Endothelial cell (in vitro differentiated cells): ENCODE measurements around the gene UBA1. TPM values are rescaled to one million over a fixed set of nuclear protein-coding genes. Genes with fewer than 3 reads are reported as not detected.

ENCODE experiments used
- DNase-seq: peaks from one replicate; pipeline ENCODE4 v3.0.0; 2021; ENCODE audit warnings: low spot score
- H3K27ac Mint-ChIP-seq: one replicate; pipeline ENCODE4 v1.8.0; 2021; ENCODE audit warnings: mixed read lengths, inconsistent platforms; ENCODE audit not compliant: unreplicated experiment
- H3K27me3 Mint-ChIP-seq: one replicate; pipeline ENCODE4 v1.8.0; 2021; ENCODE audit warnings: mild to moderate bottlenecking, moderate library complexity, mixed read lengths, inconsistent platforms; ENCODE audit not compliant: unreplicated experiment
- H3K36me3 Mint-ChIP-seq: one replicate; pipeline ENCODE4 v1.8.0; 2021; ENCODE audit warnings: mild to moderate bottlenecking, low read depth, mixed read lengths, inconsistent platforms; ENCODE audit not compliant: unreplicated experiment
- H3K4me1 Mint-ChIP-seq: one replicate; pipeline ENCODE4 v1.8.0; 2021; ENCODE audit warnings: mild to moderate bottlenecking, mixed read lengths, inconsistent platforms; ENCODE audit not compliant: unreplicated experiment
- H3K4me3 Mint-ChIP-seq: one replicate; pipeline ENCODE4 v1.8.0; 2021; ENCODE audit warnings: mild to moderate bottlenecking, mixed read lengths, inconsistent platforms; ENCODE audit not compliant: unreplicated experiment
- H3K9me3 Mint-ChIP-seq: one replicate; pipeline ENCODE4 v1.8.0; 2021; ENCODE audit warnings: mixed read lengths, inconsistent platforms; ENCODE audit not compliant: unreplicated experiment
- total RNA-seq: library from RNA; stranded (reverse); fragmentation: NEBNext Ultra II Directional; extraction: Animal tissue kit (Norgen Biotek cat#: 25700); gene quantifications from one replicate; pipeline ENCODE4 v1.2.1, GENCODE V29; 2021; ENCODE audit not compliant: unreplicated experiment
- TF ChIP-seq, protein P1 (sequence below): fragments of 200-600 bp; sonication (generic); IDR thresholded peaks from one replicate; pipeline ENCODE4 v1.5.0; 2021; ENCODE audit warnings: antibody characterized with exemption; ENCODE audit not compliant: unreplicated experiment

UBA1 gene
- total RNA-seq, 1 donor from 2014 or later = 246 TPM

DNA sequence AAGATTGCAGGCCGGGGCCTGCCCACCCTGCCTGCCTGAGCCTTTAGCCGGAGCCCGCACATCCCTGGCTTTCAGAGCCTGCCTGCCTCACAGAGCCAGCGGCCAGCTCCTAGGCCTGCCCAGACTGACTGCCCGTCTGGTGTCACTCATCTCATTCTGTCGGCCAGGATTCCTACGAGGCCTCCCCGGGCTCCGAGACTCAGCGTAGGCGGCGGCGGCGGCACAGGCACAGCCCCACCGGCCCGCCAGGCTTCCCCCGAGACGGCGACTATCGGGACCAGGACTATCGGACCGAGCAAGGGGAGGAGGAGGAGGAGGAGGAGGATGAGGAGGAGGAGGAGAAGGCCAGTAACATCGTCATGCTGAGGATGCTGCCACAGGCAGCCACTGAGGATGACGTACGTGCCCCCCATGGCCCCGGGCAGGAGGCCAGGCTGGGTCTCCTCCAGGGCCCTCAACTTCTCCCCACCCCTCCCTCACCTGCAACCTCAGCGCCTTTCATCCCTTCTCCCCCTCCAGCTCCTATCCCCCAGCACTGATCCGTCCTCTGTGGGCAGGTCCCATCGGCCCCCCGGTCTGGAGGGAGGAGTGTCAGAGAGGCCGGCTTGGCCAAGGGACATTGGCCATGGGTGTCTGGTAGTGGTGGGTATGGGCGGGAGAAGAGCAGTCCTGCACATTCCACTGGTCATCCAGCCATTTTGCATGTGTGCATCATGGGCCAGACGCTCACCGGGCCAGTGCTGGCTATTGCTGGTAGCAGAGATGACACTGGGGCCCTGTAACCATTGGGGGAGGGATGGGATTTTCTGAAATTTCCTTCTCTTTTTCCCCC, 22.6 kb upstream of the UBA1 start:
- no peak for DNase-seq

DNA sequence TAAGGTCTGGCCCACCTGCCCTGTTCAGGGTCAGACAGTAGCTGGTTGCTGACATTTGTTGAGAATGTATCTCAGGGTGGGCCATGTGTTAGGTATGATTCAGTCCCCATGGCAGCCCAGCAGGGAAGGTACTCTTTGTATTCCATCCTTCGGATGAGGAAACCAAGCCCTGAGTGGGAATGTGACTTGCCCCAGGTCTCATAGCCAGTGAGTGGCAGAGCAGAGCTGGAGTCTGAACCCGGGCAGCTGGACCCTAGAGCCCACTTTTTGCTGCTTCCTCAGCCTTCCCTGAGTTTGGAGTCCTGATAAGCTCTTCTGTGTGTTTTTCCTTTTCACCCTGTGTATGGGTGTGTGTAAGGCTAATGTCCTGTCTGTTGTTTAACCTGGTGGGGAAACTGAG, 21.6 kb upstream of the UBA1 start:
- TF ChIP-seq, protein P1, sequence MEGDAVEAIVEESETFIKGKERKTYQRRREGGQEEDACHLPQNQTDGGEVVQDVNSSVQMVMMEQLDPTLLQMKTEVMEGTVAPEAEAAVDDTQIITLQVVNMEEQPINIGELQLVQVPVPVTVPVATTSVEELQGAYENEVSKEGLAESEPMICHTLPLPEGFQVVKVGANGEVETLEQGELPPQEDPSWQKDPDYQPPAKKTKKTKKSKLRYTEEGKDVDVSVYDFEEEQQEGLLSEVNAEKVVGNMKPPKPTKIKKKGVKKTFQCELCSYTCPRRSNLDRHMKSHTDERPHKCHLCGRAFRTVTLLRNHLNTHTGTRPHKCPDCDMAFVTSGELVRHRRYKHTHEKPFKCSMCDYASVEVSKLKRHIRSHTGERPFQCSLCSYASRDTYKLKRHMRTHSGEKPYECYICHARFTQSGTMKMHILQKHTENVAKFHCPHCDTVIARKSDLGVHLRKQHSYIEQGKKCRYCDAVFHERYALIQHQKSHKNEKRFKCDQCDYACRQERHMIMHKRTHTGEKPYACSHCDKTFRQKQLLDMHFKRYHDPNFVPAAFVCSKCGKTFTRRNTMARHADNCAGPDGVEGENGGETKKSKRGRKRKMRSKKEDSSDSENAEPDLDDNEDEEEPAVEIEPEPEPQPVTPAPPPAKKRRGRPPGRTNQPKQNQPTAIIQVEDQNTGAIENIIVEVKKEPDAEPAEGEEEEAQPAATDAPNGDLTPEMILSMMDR = no peak
- no peak for DNase-seq
- Mint-ChIP-seq H3K36me3 (peaks cover 18% of the 10 kb centered on the region), H3K4me1 (no peaks in the 10 kb centered on the region), H3K27me3 (no peaks in the 10 kb centered on the region), H3K27ac (no peak overlapping the region), H3K9me3 (no peaks in the 10 kb centered on the region), H3K4me3 (no peak overlapping the region)

More for the DNA sequence above, 22.6 kb upstream of the UBA1 start:
- no peaks in the 10 kb centered on the region for H3K4me1 Mint-ChIP-seq
- peaks cover 14% of the 10 kb centered on the region for H3K36me3 Mint-ChIP-seq
- no peak overlapping the region for H3K4me3 Mint-ChIP-seq
- H3K9me3 Mint-ChIP-seq = no peaks in the 10 kb centered on the region
- H3K27ac Mint-ChIP-seq = no peak overlapping the region
- TF ChIP-seq, protein P1 = no peak
- no peaks in the 10 kb centered on the region for H3K27me3 Mint-ChIP-seq

DNA sequence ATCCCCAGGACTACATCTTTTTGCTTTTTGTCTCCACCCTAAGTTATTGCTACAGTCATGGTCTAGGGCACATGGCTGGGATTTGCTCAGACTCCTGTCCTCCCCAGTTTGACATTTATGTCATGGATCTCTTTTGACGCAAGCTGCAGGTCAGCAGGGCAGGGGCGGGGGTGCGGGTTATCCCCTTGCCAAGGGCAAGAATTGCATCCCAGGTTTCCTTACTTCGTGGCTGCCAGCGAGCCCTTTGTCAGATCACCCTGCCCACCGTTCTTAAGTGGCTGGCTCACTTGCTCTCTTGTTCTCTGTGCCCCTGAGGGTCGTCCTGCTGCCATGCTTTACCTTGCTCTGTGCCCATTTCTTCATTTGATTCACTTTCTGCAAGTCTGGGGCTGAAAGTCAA, 21.1 kb upstream of the UBA1 start:
- Mint-ChIP-seq H3K9me3 (no peaks in the 10 kb centered on the region), H3K27me3 (no peaks in the 10 kb centered on the region), H3K4me1 (no peaks in the 10 kb centered on the region), H3K27ac (no peak overlapping the region), H3K36me3 (peaks cover 19% of the 10 kb centered on the region), H3K4me3 (no peak overlapping the region)
- no peak for DNase-seq
- TF ChIP-seq, protein P1 = no peak

DNA sequence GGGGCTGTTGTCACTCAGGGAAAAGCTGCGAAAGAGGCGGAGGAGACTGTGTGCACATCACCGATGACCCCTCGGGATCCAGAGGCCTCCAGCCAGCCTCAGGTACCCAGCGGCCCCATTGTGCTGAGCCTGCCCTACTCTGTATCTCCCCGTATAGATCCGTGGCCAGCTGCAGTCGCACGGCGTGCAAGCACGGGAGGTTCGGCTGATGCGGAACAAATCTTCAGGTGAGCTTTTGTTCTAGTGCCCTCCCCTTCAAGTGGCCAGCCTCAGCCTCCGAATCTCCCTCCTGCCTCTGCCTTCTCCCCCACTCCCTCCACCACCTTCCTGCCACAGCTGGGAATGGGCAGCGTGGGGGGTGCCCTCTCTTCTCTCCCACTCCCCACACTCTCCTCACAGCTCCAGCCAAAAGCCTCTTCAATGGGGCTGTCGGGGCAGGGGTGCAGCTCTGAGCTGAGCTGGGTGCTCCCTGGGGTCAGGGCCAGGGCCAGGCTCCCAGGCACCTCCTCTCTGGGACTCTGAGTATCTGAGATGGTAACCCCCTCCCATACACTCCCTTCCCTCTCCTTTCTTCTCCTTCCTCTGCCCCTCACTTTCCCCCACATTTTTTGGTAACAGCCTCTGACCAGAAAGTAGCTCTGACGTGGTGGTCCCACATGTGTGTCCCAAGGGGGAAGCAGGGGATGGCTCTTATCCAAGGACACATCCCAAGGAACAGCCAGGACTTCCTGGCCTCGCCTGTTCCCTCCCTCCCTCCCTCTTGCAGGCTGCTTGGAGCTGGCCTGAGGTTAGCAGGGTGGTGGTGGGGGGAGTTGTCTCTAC, 20.4 kb upstream of the UBA1 start:
- H3K27ac Mint-ChIP-seq = no peak overlapping the region
- H3K9me3 Mint-ChIP-seq = no peaks in the 10 kb centered on the region
- H3K36me3 Mint-ChIP-seq = peaks cover 24% of the 10 kb centered on the region
- H3K27me3 Mint-ChIP-seq = no peaks in the 10 kb centered on the region
- no peak overlapping the region for H3K4me3 Mint-ChIP-seq
- no peak for DNase-seq
- no peaks in the 10 kb centered on the region for H3K4me1 Mint-ChIP-seq
- TF ChIP-seq, protein P1 = no peak
